Upper lobe of right lung (tissue), 1 donor: ENCODE measurements around the gene SLC16A11. TPM values are rescaled to one million over a fixed set of nuclear protein-coding genes. Genes with fewer than 3 reads are reported as not detected.

Experiments used
- ATAC-seq: fragments of 200-7000 bp; cut with Tn5 transposase; one replicate; pipeline ENCODE4 v1.9.1; 2020; ENCODE audit warnings: mild to moderate bottlenecking, moderate library complexity
- DNase-seq: peaks from one replicate; pipeline ENCODE4 v3.0.0-alpha.2; 2020
- H3K27ac ChIP-seq: fragments of 200-600 bp; one replicate; pipeline ENCODE4 v1.8.0; 2022
- H3K27me3 ChIP-seq: fragments of 200-600 bp; one replicate; pipeline ENCODE4 v1.8.0; 2022; ENCODE audit warnings: mild to moderate bottlenecking
- H3K36me3 ChIP-seq: fragments of 200-600 bp; one replicate; pipeline ENCODE4 v1.8.0; 2022
- H3K4me1 ChIP-seq: fragments of 200-600 bp; one replicate; pipeline ENCODE4 v1.8.0; 2022
- H3K4me3 ChIP-seq: fragments of 200-600 bp; one replicate; pipeline ENCODE4 v1.8.0; 2022; ENCODE audit warnings: mild to moderate bottlenecking
- H3K9me3 ChIP-seq: fragments of 200-600 bp; one replicate; pipeline ENCODE4 v1.8.0; 2022
- intact Hi-C: fragments of 100-400 bp; cut with DNase I; formaldehyde crosslinking; loops from one replicate; pipeline ENCODE4 v1.11.0; 2022
- total RNA-seq: library from RNA; stranded (reverse); fragmentation: NEBNext Ultra II Directional; extraction: Animal tissue kit (Norgen Biotek cat#: 25700); gene quantifications from one replicate; pipeline ENCODE4 v1.2.1, GENCODE V29; 2021
- TF ChIP-seq, protein P1 (sequence below): fragments of 200-600 bp; IDR thresholded peaks from one replicate; pipeline ENCODE4 v1.8.0; 2022; ENCODE audit warnings: antibody characterized with exemption
- donor health status: DM: no; HTN: yes; CAD: no; lungs with severe emphysema.

The SLC16A11 gene
- total RNA-seq, 1 donor from 2014 or later, result 6.8 TPM

DNA sequence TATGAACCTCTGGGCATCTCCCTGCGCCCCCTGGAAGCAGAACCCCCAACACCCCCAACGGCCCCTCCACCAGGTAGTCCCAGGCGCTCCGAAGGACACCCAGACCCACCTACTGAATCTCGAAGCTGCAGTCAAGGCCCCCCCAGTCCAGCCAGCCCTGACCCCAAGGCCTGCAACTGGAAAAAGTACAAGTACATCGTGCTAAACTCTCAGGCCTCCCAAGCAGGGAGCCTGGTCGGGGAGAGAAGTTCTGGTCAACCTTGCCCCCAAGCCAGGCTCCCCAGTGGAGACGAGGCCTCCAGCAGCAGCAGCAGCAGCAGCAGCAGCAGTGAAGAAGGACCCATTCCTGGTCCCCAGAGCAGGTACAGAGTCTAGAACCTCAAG, 19.5 kb downstream of the SLC16A11 start:
- peaks cover 32% of the 10 kb centered on the region for H3K4me1 ChIP-seq
- ATAC-seq, result no peak
- intact Hi-C loops, result no loop called here
- H3K36me3 ChIP-seq, result no peaks in the 10 kb centered on the region
- DNase-seq, result peak; percentile 62
- no peak overlapping the region for H3K27ac ChIP-seq
- peak overlapping the region; percentile 49 for H3K4me3 ChIP-seq
- TF ChIP-seq, protein P1, sequence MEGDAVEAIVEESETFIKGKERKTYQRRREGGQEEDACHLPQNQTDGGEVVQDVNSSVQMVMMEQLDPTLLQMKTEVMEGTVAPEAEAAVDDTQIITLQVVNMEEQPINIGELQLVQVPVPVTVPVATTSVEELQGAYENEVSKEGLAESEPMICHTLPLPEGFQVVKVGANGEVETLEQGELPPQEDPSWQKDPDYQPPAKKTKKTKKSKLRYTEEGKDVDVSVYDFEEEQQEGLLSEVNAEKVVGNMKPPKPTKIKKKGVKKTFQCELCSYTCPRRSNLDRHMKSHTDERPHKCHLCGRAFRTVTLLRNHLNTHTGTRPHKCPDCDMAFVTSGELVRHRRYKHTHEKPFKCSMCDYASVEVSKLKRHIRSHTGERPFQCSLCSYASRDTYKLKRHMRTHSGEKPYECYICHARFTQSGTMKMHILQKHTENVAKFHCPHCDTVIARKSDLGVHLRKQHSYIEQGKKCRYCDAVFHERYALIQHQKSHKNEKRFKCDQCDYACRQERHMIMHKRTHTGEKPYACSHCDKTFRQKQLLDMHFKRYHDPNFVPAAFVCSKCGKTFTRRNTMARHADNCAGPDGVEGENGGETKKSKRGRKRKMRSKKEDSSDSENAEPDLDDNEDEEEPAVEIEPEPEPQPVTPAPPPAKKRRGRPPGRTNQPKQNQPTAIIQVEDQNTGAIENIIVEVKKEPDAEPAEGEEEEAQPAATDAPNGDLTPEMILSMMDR, result no peak
- H3K27me3 ChIP-seq, result no peaks in the 10 kb centered on the region
- no peaks in the 10 kb centered on the region for H3K9me3 ChIP-seq

DNA sequence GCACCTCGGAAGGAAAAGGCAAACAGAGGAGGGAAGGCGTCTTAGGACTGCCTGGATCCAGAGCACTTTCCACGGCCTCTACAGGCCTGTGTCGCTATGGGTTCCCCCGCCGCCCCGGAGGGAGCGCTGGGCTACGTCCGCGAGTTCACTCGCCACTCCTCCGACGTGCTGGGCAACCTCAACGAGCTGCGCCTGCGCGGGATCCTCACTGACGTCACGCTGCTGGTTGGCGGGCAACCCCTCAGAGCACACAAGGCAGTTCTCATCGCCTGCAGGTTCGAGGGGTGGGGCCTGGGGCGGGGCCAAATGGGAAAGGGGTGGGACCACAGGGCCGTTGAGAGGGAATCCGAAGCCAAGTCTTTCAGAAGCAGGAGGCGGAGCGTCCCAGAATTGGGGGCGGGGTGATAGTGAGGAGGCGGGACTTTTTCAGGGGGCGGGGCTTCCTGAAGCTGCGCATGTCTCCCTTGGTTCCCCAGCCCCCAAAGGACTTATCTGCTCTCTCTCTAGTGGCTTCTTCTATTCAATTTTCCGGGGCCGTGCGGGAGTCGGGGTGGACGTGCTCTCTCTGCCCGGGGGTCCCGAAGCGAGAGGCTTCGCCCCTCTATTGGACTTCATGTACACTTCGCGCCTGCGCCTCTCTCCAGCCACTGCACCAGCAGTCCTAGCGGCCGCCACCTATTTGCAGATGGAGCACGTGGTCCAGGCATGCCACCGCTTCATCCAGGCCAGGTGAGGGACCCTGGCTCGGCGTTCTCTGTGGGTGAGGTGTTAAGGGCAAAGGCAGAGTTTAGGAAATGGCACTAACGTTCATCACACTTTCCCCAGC, 20.1 kb downstream of the SLC16A11 start:
- TF ChIP-seq, protein P1, result no peak
- Histone ChIP-seq H3K36me3 (no peaks in the 10 kb centered on the region), H3K27me3 (no peaks in the 10 kb centered on the region), H3K27ac (peak overlapping the region; percentile 85), H3K4me3 (peak overlapping the region; percentile 49), H3K4me1 (peaks cover 32% of the 10 kb centered on the region), H3K9me3 (no peaks in the 10 kb centered on the region)
- ATAC-seq, result peak; percentile 83
- intact Hi-C loops, result no loop called here
- peak; percentile 97 for DNase-seq

DNA sequence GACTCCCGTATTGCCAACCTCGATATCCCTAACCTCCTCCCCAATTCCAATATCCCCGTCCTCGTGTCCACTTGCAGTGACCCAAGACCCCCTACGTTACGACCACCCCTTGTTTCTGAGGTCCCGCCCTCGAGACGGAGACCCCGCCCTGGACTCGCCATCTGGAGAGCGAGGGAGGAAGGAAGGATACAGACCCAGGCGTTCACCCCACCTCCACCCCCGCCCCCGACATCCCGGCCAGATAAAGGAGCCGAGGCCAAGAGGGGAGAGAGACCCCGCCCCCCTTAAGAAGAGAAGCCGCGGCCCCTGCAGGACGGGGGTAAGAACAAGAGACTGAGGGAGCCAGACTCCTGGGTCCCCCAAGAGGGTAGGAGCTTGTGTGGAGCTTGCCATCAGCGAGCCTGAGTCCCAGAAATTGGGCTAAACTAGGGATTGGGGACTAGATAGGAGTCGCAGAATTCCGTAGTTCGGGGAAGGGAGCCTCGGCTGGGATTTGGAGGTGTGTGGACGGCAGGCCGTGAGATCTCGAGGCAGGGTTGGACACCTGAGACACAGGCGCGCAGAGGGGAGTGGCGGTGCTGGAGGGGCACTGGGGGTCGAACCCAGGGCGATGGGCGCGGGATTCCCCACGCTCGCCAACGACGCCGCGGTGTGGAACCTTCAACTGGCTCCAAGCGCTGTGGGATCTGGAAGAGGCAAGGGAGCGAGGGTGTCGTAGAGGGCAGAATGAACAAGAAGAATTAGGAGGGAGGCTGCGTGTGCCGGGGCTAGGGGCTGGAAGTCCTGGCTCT, 20.9 kb downstream of the SLC16A11 start, which contains the start of gene BCL6B:
BCL6B (plus strand) TSS at position 270 of the 791 bp plus-strand sequence. CDS start 622 bp downstream, outside the sequence.
- TF ChIP-seq, protein P1, result no peak
- H3K4me1 ChIP-seq, result peaks cover 30% of the 10 kb centered on the region
- no peak for ATAC-seq

DNA sequence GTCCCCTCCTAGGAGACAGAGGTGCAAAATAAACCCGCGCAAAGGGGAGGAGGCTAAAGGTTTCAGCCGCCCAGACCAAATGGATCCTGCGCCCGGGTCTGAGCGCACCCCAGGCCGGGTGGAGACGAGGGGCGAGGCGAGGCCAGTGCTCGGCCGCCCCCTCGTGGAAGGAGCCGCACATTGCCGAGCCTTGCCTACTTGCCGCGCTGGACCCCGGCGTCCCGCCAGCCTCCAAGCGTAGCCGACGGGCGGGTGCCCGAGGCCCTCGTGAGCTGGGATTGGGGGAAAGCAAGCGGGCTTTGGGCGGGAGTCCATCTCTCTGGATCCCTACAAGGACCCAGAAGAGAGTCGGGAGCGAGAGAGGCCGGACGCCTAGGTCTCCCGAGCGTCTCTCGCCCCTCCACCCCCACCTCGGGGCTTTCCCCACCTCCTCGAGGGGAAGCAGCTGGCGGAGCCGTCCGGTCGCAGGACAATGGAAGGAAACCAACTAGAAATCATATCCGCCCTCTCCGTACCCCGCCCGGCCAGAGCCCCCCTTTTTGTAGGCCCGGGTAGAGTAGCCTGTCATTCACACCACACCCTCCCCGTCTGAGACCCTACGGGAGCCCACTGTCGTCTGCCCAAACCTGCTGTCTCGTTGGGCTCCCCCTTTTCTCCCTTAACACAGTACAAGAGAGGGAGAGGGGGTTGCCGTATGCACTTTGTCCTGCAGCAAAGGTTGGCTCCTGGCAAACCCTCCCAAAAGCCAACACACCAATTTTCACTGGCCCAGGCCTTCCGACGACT, 21.7 kb downstream of the SLC16A11 start:
- peak; percentile 82 for ATAC-seq
- Histone ChIP-seq H3K36me3 (peaks cover 4% of the 10 kb centered on the region), H3K27ac (peak overlapping the region; percentile 85), H3K4me1 (peaks cover 32% of the 10 kb centered on the region), H3K4me3 (peak overlapping the region; percentile 49), H3K27me3 (no peaks in the 10 kb centered on the region), H3K9me3 (no peaks in the 10 kb centered on the region)
- TF ChIP-seq, protein P1, result peak; percentile 96
- intact Hi-C loops, result no loop called here
- peak; percentile 89 for DNase-seq

More for the DNA sequence above, 20.9 kb downstream of the SLC16A11 start, which contains the start of gene BCL6B:
- Histone ChIP-seq H3K9me3 (no peaks in the 10 kb centered on the region), H3K36me3 (no peaks in the 10 kb centered on the region), H3K4me3 (peak within 1 kb of the TSS; percentile 49), H3K27me3 (no peaks in the 10 kb centered on the region), H3K27ac (peak within 1 kb of the TSS; percentile 85)
- DNase-seq, result peak; percentile 71
- intact Hi-C loops, result no loop called here
